Right lobe of liver (tissue), 4 donors: Measurements from ENCODE around the gene SMCO2.

Source experiments
- POLR2A ChIP-seq: fragments of 450-650 bp; IDR thresholded peaks from one replicate; pipeline ENCODE4 v1.6.1; 2017; ENCODE audit warnings: antibody characterized with exemption, mild to moderate bottlenecking
- TF ChIP-seq, protein P1 (sequence below), 4 donors: fragments of 200-600 bp in 3 of 4; fragments of 450-650 bp in 1 of 4; IDR thresholded peaks; one replicate each; pipeline versions ENCODE4 v1.5.1 to v1.8.0; 2016 to 2022; ENCODE audit warnings: antibody characterized with exemption in 4 of 4, mild to moderate bottlenecking in 2 of 4
- donor health status: DM: no; HTN: no; CAD: no.
- donor health status: DM: no; HTN: no; CAD: no.
- donor health status: DM: no; HTN: yes; CAD: no.

DNA sequence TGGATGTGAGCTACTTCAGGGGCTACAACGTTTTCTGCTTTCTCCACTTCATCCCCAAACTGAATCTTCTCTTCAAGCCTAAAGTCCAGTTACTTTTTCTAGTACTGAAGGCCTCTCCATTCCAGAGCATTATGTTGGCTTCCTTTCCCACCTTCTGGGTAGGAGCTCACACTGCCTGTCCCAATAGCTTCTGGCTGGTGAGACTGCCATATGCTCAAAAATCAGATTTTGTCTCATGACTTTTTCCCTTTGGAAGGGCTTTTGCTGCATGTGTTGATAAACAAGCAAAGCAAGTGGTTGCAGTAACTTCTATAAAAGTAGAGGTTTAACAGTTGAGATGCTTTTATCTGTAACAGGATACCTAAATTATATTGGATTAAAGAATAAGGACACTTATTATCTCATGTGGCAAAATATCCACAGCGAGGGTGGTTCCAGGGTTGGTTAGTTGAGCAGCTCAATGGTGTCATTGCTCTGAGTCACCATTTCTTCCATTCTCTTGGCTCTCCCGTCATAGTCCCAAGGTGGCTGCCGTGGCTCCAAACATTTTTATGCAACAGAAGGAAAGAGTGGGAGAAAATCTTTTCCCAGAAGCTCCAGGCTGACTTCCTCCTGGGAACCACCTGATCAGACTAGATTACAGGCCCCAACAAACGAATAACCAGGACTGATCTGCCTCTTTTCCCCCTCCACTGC lies 62.3 kb downstream of the SMCO2 start:
- no peak for TF ChIP-seq POLR2A
- TF ChIP-seq, protein P1, sequence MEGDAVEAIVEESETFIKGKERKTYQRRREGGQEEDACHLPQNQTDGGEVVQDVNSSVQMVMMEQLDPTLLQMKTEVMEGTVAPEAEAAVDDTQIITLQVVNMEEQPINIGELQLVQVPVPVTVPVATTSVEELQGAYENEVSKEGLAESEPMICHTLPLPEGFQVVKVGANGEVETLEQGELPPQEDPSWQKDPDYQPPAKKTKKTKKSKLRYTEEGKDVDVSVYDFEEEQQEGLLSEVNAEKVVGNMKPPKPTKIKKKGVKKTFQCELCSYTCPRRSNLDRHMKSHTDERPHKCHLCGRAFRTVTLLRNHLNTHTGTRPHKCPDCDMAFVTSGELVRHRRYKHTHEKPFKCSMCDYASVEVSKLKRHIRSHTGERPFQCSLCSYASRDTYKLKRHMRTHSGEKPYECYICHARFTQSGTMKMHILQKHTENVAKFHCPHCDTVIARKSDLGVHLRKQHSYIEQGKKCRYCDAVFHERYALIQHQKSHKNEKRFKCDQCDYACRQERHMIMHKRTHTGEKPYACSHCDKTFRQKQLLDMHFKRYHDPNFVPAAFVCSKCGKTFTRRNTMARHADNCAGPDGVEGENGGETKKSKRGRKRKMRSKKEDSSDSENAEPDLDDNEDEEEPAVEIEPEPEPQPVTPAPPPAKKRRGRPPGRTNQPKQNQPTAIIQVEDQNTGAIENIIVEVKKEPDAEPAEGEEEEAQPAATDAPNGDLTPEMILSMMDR (IDR thresholded peaks at IDR 0.05): no peak
